Measurements from ENCODE around the gene ATP5MC3.

GRCh38 chr2:175175896-175176295, 5.6 kb downstream of the ATP5MC3 start:
- TF ChIP-seq CTCF (IDR thresholded peaks at IDR 0.05 in 4 of 5, conservative IDR thresholded peaks at IDR 0.05 in 1 of 5): no peak
- TF ChIP-seq POLR2A (IDR thresholded peaks at IDR 0.05): no peak
